Colon (tissue), 2 donors: ENCODE data around the gene DDX51.

ENCODE experiments used
- FAIRE-seq: peaks from 2 replicates; lab custom pipeline; 2012; peaks lifted over from hg19 to GRCh38; lab: Jason Lieb, UNC
- donor health status: control.
- donor health status: control.

Gene DDX51

GRCh38 chr12:132166801-132167591 lies 22.9 kb upstream of the DDX51 start:
- FAIRE-seq = no peak

DNA sequence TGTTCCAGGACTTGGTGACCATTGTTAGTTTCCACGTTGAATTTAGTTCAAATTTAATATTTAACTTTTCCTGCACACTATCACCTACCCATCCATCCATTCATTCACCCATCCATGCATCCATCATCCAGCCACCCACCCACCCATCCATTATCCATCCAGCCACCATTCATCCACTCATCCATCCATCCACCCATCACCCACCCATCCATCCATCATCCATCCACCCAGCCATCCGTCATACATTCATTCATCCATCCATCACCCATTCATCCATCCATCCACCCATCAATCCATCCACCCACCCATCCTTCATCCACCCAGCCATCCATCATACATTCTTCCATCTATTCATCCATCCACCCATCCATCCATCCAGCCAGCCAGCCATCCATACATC lies 22.0 kb upstream of the DDX51 start:
- FAIRE-seq = no peak

DNA sequence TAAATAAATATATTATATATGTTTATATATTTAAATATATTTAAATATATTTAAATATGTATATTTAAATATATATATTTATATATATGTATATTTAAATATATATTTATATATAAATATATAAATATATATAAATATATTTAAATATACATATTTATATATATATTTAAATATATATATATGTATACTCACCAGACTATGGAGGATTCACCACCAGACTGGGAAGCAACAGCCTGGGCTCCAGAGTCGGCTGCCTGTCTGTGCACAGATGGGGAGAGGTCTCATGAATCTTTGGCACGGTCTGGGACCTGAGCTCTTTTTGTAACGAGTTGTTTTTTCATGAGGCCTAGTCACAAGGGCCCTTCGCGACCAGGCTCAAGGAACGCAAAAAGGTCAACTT lies 21.5 kb upstream of the DDX51 start:
- FAIRE-seq = no peak

GRCh38 chr12:132164426-132164825 lies 20.3 kb upstream of the DDX51 start:
- no peak for FAIRE-seq

DNA sequence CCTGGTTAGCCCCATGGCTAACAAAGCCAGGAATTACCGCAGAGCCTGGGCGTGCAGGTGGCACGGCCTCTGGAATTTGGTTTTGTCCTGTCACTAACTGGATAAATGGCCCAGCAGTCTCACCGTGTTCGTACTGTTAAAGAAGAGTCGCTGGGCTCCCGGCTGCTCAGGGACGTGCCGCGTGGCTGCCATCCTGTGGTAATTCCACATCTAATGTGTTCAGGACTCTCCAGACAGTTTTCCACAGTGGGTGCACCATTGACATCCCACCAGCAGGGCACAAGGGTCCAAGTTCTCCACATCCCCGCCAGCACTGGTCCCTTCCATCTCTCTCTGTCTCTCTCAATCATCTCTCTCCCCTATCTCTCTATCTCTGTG lies 19.8 kb upstream of the DDX51 start:
- no peak for FAIRE-seq

- FAIRE-seq = no peak
These were observed 19.2 kb upstream of the DDX51 start for GRCh38 chr12:132163041-132163910.

DNA sequence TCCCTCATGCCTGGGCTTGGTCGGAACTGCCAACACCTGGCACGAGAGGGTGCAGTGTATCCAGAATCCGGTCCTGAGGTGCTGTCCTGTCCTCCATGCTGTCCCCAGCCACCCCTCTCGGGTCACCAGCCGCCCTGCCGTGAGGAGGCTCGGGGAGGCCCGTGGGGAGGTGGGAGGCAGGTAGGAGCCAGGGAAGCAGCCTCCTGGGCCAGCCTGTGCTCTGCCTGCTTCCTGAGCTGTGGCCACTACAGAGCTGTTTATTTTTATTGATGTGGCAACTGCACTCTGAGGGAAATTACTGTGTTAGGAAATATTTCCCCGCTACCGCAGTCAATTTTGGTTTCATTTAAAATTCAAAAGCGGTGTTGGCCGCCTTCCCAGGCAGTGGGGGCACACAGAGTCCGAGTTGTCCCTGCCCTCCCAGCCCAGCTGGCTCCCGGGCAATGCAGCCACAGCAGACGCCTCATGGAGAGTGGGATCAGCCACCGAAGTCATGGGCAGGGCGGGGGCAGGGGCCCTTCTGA lies 18.5 kb upstream of the DDX51 start:
- FAIRE-seq = no peak

DNA sequence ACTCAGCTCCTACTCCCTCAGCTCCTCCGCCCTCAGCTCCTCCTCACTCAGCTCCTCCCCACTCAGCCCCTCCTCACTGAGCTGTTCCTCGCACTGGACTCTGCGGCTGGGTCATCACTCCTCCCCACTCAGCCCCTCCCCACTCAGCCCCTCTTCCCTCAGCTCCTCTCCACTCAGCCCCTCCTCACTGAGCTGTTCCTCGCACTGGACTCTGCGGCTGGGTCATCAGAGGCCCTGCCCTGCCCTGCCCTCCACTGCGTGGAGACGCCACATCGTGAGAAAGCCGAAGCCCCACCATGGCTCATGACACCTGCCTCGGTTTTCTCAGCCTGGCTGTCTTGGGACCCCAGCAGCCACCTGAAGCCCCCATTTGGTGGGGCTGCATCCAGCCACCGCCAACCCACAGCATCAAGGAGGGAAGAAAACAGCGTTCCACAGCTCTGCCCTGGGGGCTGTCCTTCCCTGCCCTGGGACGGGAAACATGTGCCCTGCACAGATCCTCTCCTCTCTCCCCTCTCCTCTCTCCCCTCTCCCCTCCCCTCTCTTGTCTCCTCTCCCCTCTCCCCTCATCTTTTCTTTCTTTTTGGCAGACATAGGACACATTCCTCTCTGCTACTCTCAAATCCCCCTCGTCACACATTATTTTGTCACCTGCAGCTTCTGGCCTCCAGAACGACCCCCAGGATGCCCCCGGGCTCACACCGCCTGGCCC lies 17.8 kb upstream of the DDX51 start:
- FAIRE-seq = no peak

DNA sequence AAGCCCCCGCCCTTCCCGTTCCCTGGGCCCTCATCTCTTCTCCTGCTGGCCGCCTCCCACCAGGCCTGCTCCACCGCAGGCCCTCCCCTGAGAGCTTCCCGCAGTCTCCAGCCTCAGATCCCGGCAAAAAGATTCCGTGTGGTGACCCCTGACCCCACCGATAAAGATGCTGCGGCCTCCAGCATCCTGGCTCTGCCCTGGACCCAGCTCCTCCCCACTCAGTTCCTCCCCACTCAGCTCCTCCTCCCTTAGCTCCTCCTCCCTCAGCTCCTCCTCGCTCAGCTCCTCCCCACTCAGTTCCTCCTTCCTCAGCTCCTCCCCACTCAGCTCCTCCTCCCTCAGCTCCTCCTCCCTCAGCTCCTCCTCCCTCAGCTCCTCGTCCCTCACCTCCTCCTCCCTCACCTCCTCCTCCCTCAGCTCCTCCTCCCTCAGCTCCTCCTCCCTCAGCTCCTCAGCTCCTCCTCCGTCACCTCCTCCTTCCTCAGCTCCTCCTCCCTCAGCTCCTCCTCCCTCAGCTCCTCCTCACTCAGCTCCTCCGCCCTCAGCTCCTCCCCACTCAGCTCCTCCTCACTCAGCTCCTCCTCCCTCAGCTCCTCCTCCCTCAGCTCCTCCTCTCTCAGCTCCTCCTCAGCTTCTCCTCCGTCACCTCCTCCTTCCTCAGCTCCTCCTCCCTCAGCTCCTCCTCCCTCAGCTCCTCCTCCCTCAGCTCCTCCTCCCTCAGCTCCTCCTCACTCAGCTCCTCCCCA lies 17.1 kb upstream of the DDX51 start:
- FAIRE-seq = no peak

DNA sequence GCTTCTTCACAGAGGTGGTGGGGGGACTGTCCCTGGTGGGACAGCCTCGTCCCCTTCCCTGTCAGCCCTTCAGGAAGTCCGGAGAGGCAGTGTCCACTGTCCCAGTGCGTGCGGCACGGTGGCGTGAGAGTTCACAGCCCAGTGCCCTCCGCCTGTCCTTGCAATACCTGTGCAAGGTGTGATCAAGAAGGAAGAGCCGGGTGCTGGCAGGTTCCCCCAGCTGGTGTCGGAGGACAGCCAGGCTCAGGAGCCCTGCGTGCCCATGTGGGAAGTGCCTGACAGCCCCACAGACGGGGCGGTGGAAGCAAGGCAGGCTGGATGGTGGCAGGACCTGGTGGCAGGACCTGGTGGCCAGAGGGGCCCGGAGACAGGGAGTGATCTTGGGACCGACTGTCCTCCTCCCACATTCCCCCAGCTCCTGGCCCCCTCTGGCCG lies 16.5 kb upstream of the DDX51 start:
- no peak for FAIRE-seq

DNA sequence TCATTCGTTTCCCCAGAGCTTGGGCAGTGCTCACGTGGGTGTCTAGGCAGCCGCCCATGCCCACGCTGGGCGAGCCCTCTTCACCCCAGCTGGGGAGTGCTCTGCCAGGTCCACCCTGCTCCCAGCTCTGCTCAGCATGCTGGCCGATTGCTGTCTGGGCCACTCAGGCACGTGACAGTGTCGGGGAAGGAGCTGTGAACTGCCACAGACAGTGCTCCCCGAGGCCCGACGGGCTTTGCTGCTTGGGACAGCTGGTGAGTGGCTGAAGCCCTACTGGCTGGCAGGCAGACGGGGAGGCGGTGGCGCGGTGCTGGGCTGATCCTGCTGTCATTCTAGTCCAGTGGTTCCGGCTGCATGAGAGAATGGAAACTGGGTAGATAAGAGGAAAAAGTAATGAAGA lies 15.9 kb upstream of the DDX51 start:
- no peak for FAIRE-seq

DNA sequence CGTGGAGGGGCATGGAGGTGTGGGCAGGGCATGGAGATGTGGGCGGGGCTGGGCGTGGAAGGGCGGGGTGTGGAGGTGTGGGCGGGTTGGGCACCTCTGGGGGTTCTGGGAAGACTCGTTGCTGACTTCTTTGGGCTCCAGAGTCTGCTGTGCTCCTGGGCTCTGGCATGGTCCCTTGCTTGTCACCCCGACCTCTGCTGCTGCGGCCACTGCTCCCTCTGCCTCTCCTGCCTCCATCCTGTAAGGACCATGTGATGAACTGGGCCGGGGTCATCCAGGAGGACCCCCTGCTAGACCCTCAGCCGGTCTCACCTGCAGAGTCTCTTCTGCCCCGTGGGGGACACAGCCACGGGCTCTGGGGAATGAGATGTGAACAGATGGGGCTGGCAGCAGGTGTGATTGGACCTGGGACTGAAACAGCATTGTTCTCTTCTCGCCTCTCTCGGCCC lies 15.5 kb upstream of the DDX51 start:
- FAIRE-seq = no peak

DNA sequence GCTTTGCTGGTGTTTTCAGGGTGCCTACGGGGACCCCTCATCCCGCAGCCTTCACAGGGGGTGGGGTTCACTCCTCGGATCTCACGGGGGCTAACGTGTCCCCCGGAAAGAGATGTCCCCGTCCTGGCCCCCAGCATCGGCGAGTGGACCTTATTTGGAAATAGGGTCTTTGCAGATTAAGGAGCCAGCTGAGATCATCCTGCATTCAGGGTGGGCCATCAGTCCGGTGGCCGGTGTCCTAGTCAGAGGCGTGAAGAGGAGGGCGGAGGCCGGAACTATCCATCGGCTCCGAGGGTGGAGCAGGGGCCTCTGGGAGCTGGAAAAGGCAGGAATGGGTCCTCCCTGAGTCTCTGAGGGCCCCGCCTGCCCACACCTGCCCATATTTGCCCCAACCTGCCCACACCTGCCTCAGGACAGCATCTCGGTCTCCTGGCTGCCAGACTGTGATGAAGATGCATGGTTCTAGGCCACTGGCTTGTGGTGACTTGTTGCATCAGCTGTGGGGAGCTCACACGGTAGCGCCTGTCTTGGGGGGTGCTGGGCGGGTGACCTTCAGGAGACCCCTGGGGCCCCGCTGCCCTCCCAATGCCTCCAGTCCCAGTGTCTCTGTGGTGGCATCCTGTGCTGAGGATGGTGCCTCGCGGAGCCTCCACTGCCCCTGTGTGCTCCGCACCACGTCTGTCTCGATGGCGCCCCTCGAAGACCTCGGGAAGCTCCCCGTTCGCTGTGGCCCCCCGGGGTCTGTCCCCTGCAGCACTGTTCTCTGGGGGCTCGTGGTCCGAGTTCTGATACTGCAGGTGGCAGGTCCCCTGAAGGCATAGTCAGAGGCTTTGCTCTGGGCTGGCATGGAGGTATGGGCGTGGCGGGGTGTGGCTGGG lies 14.8 kb upstream of the DDX51 start:
- FAIRE-seq = no peak

GRCh38 chr12:132157733-132158409 lies 13.8 kb upstream of the DDX51 start:
- FAIRE-seq = no peak

GRCh38 chr12:132156573-132157325 lies 12.6 kb upstream of the DDX51 start:
- no peak for FAIRE-seq

DNA sequence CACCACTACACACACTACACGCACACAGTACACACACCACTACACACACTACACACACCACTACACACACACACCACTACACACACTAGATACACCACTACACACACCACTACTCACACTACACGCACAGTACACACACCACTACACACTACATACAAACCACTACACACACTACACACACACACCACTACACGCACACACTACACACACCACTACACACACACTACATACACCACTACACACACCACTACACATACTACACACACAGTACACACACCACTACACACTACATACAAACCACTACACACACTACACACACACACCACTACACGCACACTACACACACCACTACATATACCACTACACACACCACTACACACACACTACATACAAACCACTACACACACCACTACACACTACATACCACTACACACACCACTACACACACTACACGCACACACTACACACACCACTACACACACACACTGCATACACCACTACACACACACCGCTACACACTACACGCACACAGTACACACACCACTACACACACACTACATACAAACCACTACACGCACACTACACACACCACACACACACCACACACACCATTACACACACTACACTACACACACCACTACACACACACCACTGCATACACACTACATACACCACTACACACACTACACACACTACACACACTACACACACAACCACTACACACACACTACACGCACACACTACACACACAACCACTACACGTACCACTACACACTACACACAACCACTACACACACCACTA lies 11.9 kb upstream of the DDX51 start:
- no peak for FAIRE-seq

GRCh38 chr12:132154941-132155770 lies 11.0 kb upstream of the DDX51 start:
- FAIRE-seq = no peak

- FAIRE-seq = no peak
These were observed 10.2 kb upstream of the DDX51 start for GRCh38 chr12:132154341-132154761.
